Measurements from ENCODE around the gene MB. TPM values are rescaled to one million over a fixed set of nuclear protein-coding genes. Genes with fewer than 3 reads are reported as not detected.
A peak's percentile ranks its signal among the peaks of the same experiment; 100 is the strongest.

MB gene
- total RNA-seq, 1 experiment from 2014 or later, result 17.3 TPM

- BruUV-seq (replicated peaks), result no TSS peak
- CTCF ChIA-PET, result no interaction called here
- H3K9me3 ChIP-seq (ENCODE audit: control insufficient read depth, insufficient read depth, low read depth, low read length), result no peaks in the 10 kb centered on the region
- ATAC-seq (no peak), DNase-seq (ENCODE audit: low read depth, low spot score) (no peak)
- POLR2A ChIA-PET, result no interaction called here
- no peaks in the 10 kb centered on the region for H3K36me3 ChIP-seq (ENCODE audit: control insufficient read depth, insufficient read depth, low read length)
- no peak overlapping the region for H3K4me3 ChIP-seq (ENCODE audit: low read depth in 2 of 2, low read length in 2 of 2)
- TF ChIP-seq SIN3A (IDR thresholded peaks at IDR 0.05; ENCODE audit: borderline replicate concordance, insufficient read depth, low read depth, low read length), result no peak
- no peak for TF ChIP-seq POLR2AphosphoS5 (IDR thresholded peaks at IDR 0.05; ENCODE audit: low read depth, low read length)
- TF ChIP-seq REST (IDR thresholded peaks at IDR 0.05; ENCODE audit: insufficient read depth in 1 of 2, low read depth in 2 of 2, low read length in 1 of 2), result no peak
- no peak for TF ChIP-seq CTCF (IDR thresholded peaks at IDR 0.05)
- no peak for TF ChIP-seq TCF7L2 (IDR thresholded peaks at IDR 0.05; ENCODE audit: low read depth, low read length)
- peaks cover 75% of the 10 kb centered on the region for H3K4me1 ChIP-seq (ENCODE audit: control insufficient read depth, insufficient read depth, low read length)
- in situ Hi-C loops (cut with HindIII; ENCODE audit: low pct_unique_long_range_greater_than_20kb, low sequenced_read_pairs) (no loop called here), intact Hi-C loops (cut with micrococcal nuclease; ENCODE audit: unreplicated experiment) (no loop called here)
- peak overlapping the region; percentile 99 for H3K27ac ChIP-seq (ENCODE audit: low read length)
- no peaks in the 10 kb centered on the region for H3K27me3 ChIP-seq (ENCODE audit: control insufficient read depth, insufficient read depth, low read length)
Observed at GRCh38 chr22:35590634-35591295, 26.4 kb downstream of the MB start.

- peaks cover 77% of the 10 kb centered on the region for H3K4me1 ChIP-seq (ENCODE audit: control insufficient read depth, insufficient read depth, low read length)
- POLR2A ChIA-PET, result no interaction called here
- H3K9me3 ChIP-seq (ENCODE audit: control insufficient read depth, insufficient read depth, low read depth, low read length), result no peaks in the 10 kb centered on the region
- in situ Hi-C loops (cut with HindIII; ENCODE audit: low pct_unique_long_range_greater_than_20kb, low sequenced_read_pairs), result no loop called here
- intact Hi-C loops (cut with micrococcal nuclease; ENCODE audit: unreplicated experiment), result loop anchor here (5.0 to 10.0 kb wide), 2 partner anchors 38 to 235 kb away; no protein-coding TSS in a partner anchor
- CTCF ChIA-PET, result interaction anchor here (1.5 kb wide), 1 partner anchor 159 kb away, joined by 4 read pairs; no protein-coding TSS in a partner anchor
- DNase-seq (ENCODE audit: low read depth, low spot score) (no peak), ATAC-seq (no peak; the same call in 1 of the 2 replicates)
- H3K27me3 ChIP-seq (ENCODE audit: control insufficient read depth, insufficient read depth, low read length), result no peaks in the 10 kb centered on the region
- BruUV-seq (replicated peaks), result no TSS peak
- TF ChIP-seq TCF7L2 (IDR thresholded peaks at IDR 0.05; ENCODE audit: low read depth, low read length) (no peak), SIN3A (IDR thresholded peaks at IDR 0.05; ENCODE audit: borderline replicate concordance, insufficient read depth, low read depth, low read length) (0 out of 2 replicates have a peak, but pooled peaks have one; percentile 20), POLR2AphosphoS5 (IDR thresholded peaks at IDR 0.05; ENCODE audit: low read depth, low read length) (peak; percentile 75)
- H3K27ac ChIP-seq (ENCODE audit: low read length), result peak overlapping the region; percentile 99
- no peak overlapping the region for H3K4me3 ChIP-seq (ENCODE audit: low read depth in 2 of 2, low read length in 2 of 2)
- H3K36me3 ChIP-seq (ENCODE audit: control insufficient read depth, insufficient read depth, low read length), result no peaks in the 10 kb centered on the region
Observed at GRCh38 chr22:35589756-35590093, 27.4 kb downstream of the MB start.
